Measurements from ENCODE around the gene TTC23. TPM values are rescaled to one million over a fixed set of nuclear protein-coding genes. Genes with fewer than 3 reads are reported as not detected.

The TTC23 gene
- total and polyA plus RNA-seq, 8 donors: 14.0 to 41.7 (median 36.2) TPM

DNA sequence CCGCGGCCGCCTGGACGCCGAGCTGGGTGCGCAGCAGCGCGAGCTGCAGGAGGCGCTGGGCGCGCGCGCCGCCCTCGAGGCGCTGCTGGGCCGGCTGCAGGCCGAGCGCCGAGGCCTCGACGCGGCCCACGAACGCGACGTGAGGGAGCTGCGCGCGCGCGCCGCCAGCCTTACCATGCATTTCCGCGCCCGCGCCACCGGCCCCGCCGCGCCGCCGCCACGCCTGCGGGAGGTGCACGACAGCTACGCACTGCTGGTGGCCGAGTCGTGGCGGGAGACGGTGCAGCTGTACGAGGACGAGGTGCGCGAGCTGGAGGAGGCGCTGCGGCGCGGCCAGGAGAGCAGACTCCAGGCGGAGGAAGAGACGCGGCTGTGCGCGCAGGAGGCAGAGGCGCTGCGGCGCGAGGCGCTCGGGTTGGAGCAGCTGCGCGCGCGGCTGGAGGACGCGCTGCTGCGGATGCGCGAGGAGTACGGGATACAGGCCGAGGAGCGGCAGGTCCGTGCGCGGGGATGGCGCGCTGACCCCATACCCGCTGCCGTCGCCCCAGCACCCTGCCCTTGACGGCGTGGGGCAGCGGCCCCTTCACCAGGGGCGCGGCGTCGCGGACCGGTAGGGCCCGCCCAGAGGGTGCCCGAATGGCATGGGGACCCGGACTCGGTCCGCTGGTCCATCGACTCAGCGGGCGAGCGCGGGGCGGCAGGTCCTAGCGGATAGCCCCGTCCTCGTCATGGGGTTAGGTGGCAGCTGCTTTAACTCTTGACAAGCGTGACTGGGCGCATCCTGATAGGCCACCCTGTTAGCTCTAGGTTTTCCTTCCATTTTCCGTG, 143.7 kb downstream of the TTC23 start:
- TF ChIP-seq, protein P1, sequence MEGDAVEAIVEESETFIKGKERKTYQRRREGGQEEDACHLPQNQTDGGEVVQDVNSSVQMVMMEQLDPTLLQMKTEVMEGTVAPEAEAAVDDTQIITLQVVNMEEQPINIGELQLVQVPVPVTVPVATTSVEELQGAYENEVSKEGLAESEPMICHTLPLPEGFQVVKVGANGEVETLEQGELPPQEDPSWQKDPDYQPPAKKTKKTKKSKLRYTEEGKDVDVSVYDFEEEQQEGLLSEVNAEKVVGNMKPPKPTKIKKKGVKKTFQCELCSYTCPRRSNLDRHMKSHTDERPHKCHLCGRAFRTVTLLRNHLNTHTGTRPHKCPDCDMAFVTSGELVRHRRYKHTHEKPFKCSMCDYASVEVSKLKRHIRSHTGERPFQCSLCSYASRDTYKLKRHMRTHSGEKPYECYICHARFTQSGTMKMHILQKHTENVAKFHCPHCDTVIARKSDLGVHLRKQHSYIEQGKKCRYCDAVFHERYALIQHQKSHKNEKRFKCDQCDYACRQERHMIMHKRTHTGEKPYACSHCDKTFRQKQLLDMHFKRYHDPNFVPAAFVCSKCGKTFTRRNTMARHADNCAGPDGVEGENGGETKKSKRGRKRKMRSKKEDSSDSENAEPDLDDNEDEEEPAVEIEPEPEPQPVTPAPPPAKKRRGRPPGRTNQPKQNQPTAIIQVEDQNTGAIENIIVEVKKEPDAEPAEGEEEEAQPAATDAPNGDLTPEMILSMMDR (IDR thresholded peaks at IDR 0.05): no peak
- H3K27ac ChIP-seq: peak overlapping the region; percentile 35 to 57
- no peaks in the 10 kb centered on the region for H3K36me3 ChIP-seq
- H3K27me3 ChIP-seq: peaks cover 17 to 79% of the 10 kb centered on the region in 2 donors
- peak overlapping the region; percentile 21 to 45 for H3K4me3 ChIP-seq
- intact Hi-C loops (cut with DNase I): no loop called here
- H3K9me3 ChIP-seq: no peaks in the 10 kb centered on the region
- H3K4me1 ChIP-seq: peaks cover 1 to 15% of the 10 kb centered on the region in 2 donors
- ATAC-seq: peak; percentile 29
- DNase-seq: peak in 3 of 4 donors; percentile 42 to 82 (median 47)

DNA sequence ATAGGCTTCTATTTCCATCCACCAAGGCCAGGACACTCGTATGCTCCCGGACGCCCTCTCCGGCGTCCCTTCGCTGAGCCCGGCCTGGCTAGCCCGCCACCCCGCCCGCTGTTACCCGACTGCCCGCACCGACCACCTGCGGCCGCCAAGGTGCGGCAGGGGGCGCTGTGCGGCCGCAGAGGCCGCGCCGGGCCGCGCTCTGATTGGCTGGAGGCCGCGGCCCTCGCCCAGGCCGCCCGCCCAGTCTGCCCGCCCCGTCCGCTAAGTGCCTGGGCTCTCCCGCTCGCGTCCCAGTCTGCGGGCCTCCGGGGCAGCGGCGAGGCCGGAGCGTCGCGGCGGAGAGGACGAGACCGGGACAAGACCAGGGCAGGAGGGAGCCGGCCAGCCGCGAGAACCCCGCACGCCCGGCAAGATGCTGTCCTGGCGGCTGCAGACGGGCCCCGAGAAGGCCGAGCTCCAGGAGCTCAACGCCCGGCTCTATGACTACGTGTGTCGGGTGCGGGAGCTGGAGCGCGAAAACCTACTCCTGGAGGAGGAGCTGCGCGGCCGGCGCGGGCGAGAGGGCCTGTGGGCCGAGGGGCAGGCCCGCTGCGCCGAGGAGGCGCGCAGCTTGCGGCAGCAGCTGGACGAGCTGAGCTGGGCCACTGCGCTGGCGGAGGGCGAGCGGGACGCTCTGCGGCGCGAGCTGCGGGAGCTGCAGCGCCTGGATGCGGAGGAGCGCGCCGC, 144.4 kb downstream of the TTC23 start, which contains the start of gene SYNM:
Gene SYNM (plus strand): TSS at position 293 of the 726 bp plus-strand sequence. CDS start 120 bp downstream, at position 413.
- Histone ChIP-seq H3K36me3 (no peaks in the 10 kb centered on the region), H3K27ac (peak within 1 kb of the TSS; percentile 35 to 57), H3K4me1 (peaks cover 6 to 19% of the 10 kb centered on the region in 2 donors), H3K4me3 (peak within 1 kb of the TSS; percentile 43 to 45), H3K27me3 (peaks cover 22 to 86% of the 10 kb centered on the region in 2 donors), H3K9me3 (no peaks in the 10 kb centered on the region)
- TF ChIP-seq, protein P1 (IDR thresholded peaks at IDR 0.05): peak; percentile 69 to 82
- ATAC-seq: peak; percentile 95
- peak; percentile 44 to 87 (median 66) for DNase-seq
- intact Hi-C loops (cut with DNase I): no loop called here

DNA sequence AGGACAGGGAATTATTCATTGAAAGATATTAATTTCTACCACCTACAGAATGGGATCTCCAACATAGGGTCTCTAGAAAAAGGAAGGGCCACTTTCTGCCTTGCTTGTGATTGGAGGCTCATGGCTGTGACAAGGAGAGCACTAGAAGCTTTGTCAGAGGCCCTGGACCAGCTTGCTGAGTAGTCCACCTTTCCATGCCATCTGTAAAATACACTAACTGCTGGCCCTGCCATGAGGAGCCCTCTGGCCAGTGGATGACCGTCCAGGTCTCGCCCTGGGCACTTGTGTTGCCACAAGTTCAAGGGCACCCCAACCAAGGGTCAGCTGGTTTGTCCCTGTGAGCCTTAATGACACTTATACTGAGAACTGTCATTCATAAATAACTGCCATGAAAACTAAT, 146.1 kb downstream of the TTC23 start:
- Histone ChIP-seq H3K27me3 (peaks cover 24 to 98% of the 10 kb centered on the region in 2 donors), H3K4me3 (no peak overlapping the region), H3K9me3 (no peaks in the 10 kb centered on the region), H3K27ac (no peak overlapping the region), H3K4me1 (peaks cover 6 to 19% of the 10 kb centered on the region in 2 donors), H3K36me3 (no peaks in the 10 kb centered on the region)
- no peak for ATAC-seq
- DNase-seq: no peak
- TF ChIP-seq, protein P1 (IDR thresholded peaks at IDR 0.05): no peak
- intact Hi-C loops (cut with DNase I): no loop called here

DNA sequence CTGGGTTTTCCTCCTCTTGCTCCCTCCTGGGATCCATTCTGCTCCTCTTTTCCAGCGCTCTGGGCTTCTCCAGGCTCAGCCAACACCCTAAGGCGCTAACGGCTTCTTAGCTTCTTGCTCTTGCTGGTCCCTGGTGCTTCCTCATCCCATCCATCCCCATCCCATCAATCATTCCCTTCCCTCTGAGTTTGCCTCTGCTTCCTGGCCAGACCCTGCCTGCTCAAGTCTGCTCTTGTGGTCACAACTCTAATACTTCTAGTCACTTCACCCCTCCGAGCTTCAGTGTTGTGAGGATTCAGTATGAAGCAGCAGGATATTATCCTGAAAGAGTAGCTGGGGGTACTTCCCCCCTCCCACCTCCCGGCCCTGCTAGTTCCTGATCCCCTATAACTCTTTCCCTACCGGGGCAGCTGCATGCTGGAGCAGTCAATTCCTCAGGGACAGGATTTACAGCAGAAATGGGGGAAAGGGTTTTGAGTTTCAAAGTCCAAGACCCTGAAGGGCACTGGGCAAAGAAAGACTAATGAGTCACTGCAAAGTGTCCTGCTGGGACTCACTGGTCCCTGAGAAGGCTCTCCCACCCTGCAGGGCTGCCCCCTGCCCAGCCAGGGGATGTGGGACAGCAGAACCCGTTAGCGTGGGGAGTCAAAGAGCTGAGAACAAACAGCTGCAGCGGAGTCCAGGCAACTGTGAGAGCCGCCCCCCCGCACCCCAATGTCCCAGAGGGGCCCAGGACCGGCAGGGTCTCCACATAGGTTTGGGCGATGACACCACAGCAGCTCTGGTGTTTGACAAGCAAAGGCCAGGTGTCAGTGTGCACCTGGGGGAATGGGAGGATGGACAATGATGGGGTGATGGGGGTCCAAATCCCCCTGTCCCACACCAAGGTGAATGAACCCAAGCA, 146.8 kb downstream of the TTC23 start:
- H3K36me3 ChIP-seq: no peaks in the 10 kb centered on the region
- intact Hi-C loops (cut with DNase I): no loop called here
- no peak for DNase-seq
- no peak for ATAC-seq
- H3K27me3 ChIP-seq: peaks cover 24 to 92% of the 10 kb centered on the region in 2 donors
- H3K9me3 ChIP-seq: no peaks in the 10 kb centered on the region
- H3K27ac ChIP-seq: no peak overlapping the region
- TF ChIP-seq, protein P1 (IDR thresholded peaks at IDR 0.05): no peak
- H3K4me3 ChIP-seq: no peak overlapping the region
- peaks cover 6 to 19% of the 10 kb centered on the region in 2 donors for H3K4me1 ChIP-seq
